ENCODE measurements around the gene BIN1. TPM values are rescaled to one million over a fixed set of nuclear protein-coding genes. Genes with fewer than 3 reads are reported as not detected.

Gene BIN1
- polyA plus RNA-seq, 4 donors = 6.7 to 54.3 (median 28.7) TPM

GRCh38 chr2:127104881-127105655, 1.9 kb downstream of the BIN1 start:
- 59 to 75% (median 64%) methylated on average over 5 to 6 of the region's 6 CpGs for WGBS, 3 donors
- FAIRE-seq (no peak), DNase-seq (no peak)

GRCh38 chr2:127104166-127104660, 2.7 kb downstream of the BIN1 start:
- H3K9me3 ChIP-seq (ENCODE audit: control insufficient read depth in 2 of 2, insufficient read depth in 1 of 2, low read depth in 1 of 2, low read length in 1 of 2) = peaks cover 0 to 3% of the 10 kb centered on the region in 2 donors
- no peak overlapping the region for H3K4me3 ChIP-seq (ENCODE audit: low read depth in 1 of 3, low read length in 3 of 3)
- H3K36me3 ChIP-seq (ENCODE audit: control insufficient read depth in 3 of 3, insufficient read depth in 2 of 3, low read depth in 1 of 3, low read length in 3 of 3) = peaks cover 0 to 42% (median 0%) of the 10 kb centered on the region in 3 donors
- DNase-seq (no peak), FAIRE-seq (no peak)
- peak overlapping the region in 1 of 3 donors; percentile 26 for H3K27ac ChIP-seq (ENCODE audit: low read depth in 1 of 3, low read length in 2 of 3)
- no peaks in the 10 kb centered on the region for H3K27me3 ChIP-seq (ENCODE audit: control insufficient read depth in 3 of 3, insufficient read depth in 3 of 3, low read length in 3 of 3)
- peaks cover 0 to 65% (median 3%) of the 10 kb centered on the region in 3 donors for H3K4me1 ChIP-seq (ENCODE audit: control insufficient read depth in 3 of 3, insufficient read depth in 2 of 3, low read depth in 1 of 3, low read length in 2 of 3)
- 79 to 81% (median 80%) methylated on average over 8 of the region's 8 CpGs for WGBS, 3 donors

More at GRCh38 chr2:127104881-127105655, 1.9 kb downstream of the BIN1 start:
- Histone ChIP-seq H3K4me3 (ENCODE audit: low read depth in 1 of 3, low read length in 3 of 3) (peak overlapping the region in 2 of 3 donors; percentile 69 to 81), H3K4me1 (ENCODE audit: control insufficient read depth in 3 of 3, insufficient read depth in 2 of 3, low read depth in 1 of 3, low read length in 2 of 3) (peaks cover 0 to 64% (median 3%) of the 10 kb centered on the region in 3 donors), H3K27me3 (ENCODE audit: control insufficient read depth in 3 of 3, insufficient read depth in 3 of 3, low read length in 3 of 3) (no peaks in the 10 kb centered on the region), H3K36me3 (ENCODE audit: control insufficient read depth in 3 of 3, insufficient read depth in 2 of 3, low read depth in 1 of 3, low read length in 3 of 3) (peaks cover 0 to 41% (median 0%) of the 10 kb centered on the region in 3 donors), H3K9me3 (ENCODE audit: control insufficient read depth in 2 of 2, insufficient read depth in 1 of 2, low read depth in 1 of 2, low read length in 1 of 2) (peaks cover 0 to 3% of the 10 kb centered on the region in 2 donors), H3K27ac (ENCODE audit: low read depth in 1 of 3, low read length in 2 of 3) (peak overlapping the region in 2 of 3 donors; percentile 53 to 91)

- no peak for DNase-seq
- WGBS, 3 donors = 73 to 82% (median 73%) methylated on average over 24 of the region's 24 CpGs
- H3K4me1 ChIP-seq (ENCODE audit: control insufficient read depth in 3 of 3, insufficient read depth in 2 of 3, low read depth in 1 of 3, low read length in 2 of 3) = peaks cover 0 to 65% (median 3%) of the 10 kb centered on the region in 3 donors
- peaks cover 0 to 46% (median 0%) of the 10 kb centered on the region in 3 donors for H3K36me3 ChIP-seq (ENCODE audit: control insufficient read depth in 3 of 3, insufficient read depth in 2 of 3, low read depth in 1 of 3, low read length in 3 of 3)
- peaks cover 0 to 3% of the 10 kb centered on the region in 2 donors for H3K9me3 ChIP-seq (ENCODE audit: control insufficient read depth in 2 of 2, insufficient read depth in 1 of 2, low read depth in 1 of 2, low read length in 1 of 2)
- H3K27me3 ChIP-seq (ENCODE audit: control insufficient read depth in 3 of 3, insufficient read depth in 3 of 3, low read length in 3 of 3) = no peaks in the 10 kb centered on the region
- FAIRE-seq = no peak
- peak overlapping the region in 1 of 3 donors; percentile 26 for H3K27ac ChIP-seq (ENCODE audit: low read depth in 1 of 3, low read length in 2 of 3)
- H3K4me3 ChIP-seq (ENCODE audit: low read depth in 1 of 3, low read length in 3 of 3) = no peak overlapping the region
These were observed 3.5 kb downstream of the BIN1 start for GRCh38 chr2:127103243-127104165.

- H3K9me3 ChIP-seq (ENCODE audit: control insufficient read depth in 2 of 2, insufficient read depth in 1 of 2, low read depth in 1 of 2, low read length in 1 of 2) = peaks cover 0 to 3% of the 10 kb centered on the region in 2 donors
- FAIRE-seq = no peak
- no peak overlapping the region for H3K4me3 ChIP-seq (ENCODE audit: low read depth in 1 of 3, low read length in 3 of 3)
- no peak overlapping the region for H3K27ac ChIP-seq (ENCODE audit: low read depth in 1 of 3, low read length in 2 of 3)
- H3K36me3 ChIP-seq (ENCODE audit: control insufficient read depth in 3 of 3, insufficient read depth in 2 of 3, low read depth in 1 of 3, low read length in 3 of 3) = peaks cover 0 to 50% (median 0%) of the 10 kb centered on the region in 3 donors
- DNase-seq = no peak
- no peaks in the 10 kb centered on the region for H3K27me3 ChIP-seq (ENCODE audit: control insufficient read depth in 3 of 3, insufficient read depth in 3 of 3, low read length in 3 of 3)
- H3K4me1 ChIP-seq (ENCODE audit: control insufficient read depth in 3 of 3, insufficient read depth in 2 of 3, low read depth in 1 of 3, low read length in 2 of 3) = peaks cover 0 to 65% (median under 1%) of the 10 kb centered on the region in 3 donors
- 84 to 89% (median 88%) methylated on average over 5 of the region's 5 CpGs for whole genome bisulfite sequencing, 3 donors
These were observed 4.3 kb downstream of the BIN1 start for GRCh38 chr2:127102521-127103242.

- Histone ChIP-seq H3K9me3 (ENCODE audit: control insufficient read depth in 2 of 2, insufficient read depth in 1 of 2, low read depth in 1 of 2, low read length in 1 of 2) (peaks cover 0 to 3% of the 10 kb centered on the region in 2 donors), H3K27me3 (ENCODE audit: control insufficient read depth in 3 of 3, insufficient read depth in 3 of 3, low read length in 3 of 3) (no peaks in the 10 kb centered on the region), H3K36me3 (ENCODE audit: control insufficient read depth in 3 of 3, insufficient read depth in 2 of 3, low read depth in 1 of 3, low read length in 3 of 3) (peaks cover 0 to 53% (median 0%) of the 10 kb centered on the region in 3 donors), H3K27ac (ENCODE audit: low read depth in 1 of 3, low read length in 2 of 3) (no peak overlapping the region), H3K4me1 (ENCODE audit: control insufficient read depth in 3 of 3, insufficient read depth in 2 of 3, low read depth in 1 of 3, low read length in 2 of 3) (peaks cover 2 to 73% (median 2%) of the 10 kb centered on the region in 3 donors), H3K4me3 (ENCODE audit: low read depth in 1 of 3, low read length in 3 of 3) (no peak overlapping the region)
- no peak for FAIRE-seq
- WGBS, 3 donors = 83 to 87% (median 85%) methylated on average over 10 of the region's 10 CpGs
- no peak for DNase-seq
These were observed 5.0 kb downstream of the BIN1 start for GRCh38 chr2:127101756-127102477.

- WGBS, 3 donors = 43 to 67% (median 60%) methylated on average over 6 of the region's 6 CpGs
- peak overlapping the region; percentile 43 to 75 (median 73) for H3K27ac ChIP-seq (ENCODE audit: low read depth in 1 of 3, low read length in 2 of 3)
- peaks cover 0 to 3% of the 10 kb centered on the region in 2 donors for H3K9me3 ChIP-seq (ENCODE audit: control insufficient read depth in 2 of 2, insufficient read depth in 1 of 2, low read depth in 1 of 2, low read length in 1 of 2)
These were observed 5.8 kb downstream of the BIN1 start for GRCh38 chr2:127101048-127101611.

More at GRCh38 chr2:127101048-127101611, 5.8 kb downstream of the BIN1 start:
- no peaks in the 10 kb centered on the region for H3K27me3 ChIP-seq (ENCODE audit: control insufficient read depth in 3 of 3, insufficient read depth in 3 of 3, low read length in 3 of 3)
- H3K4me1 ChIP-seq (ENCODE audit: control insufficient read depth in 3 of 3, insufficient read depth in 2 of 3, low read depth in 1 of 3, low read length in 2 of 3) = peaks cover 4 to 81% (median 7%) of the 10 kb centered on the region in 3 donors
- FAIRE-seq (no peak), DNase-seq (no peak)
- H3K4me3 ChIP-seq (ENCODE audit: low read depth in 1 of 3, low read length in 3 of 3) = no peak overlapping the region
- H3K36me3 ChIP-seq (ENCODE audit: control insufficient read depth in 3 of 3, insufficient read depth in 2 of 3, low read depth in 1 of 3, low read length in 3 of 3) = peaks cover 0 to 57% (median 0%) of the 10 kb centered on the region in 3 donors
